Fibroblast of villous mesenchyme (primary cell): ENCODE measurements around the gene PLXND1. TPM values are rescaled to one million over a fixed set of nuclear protein-coding genes. Genes with fewer than 3 reads are reported as not detected.
"Not testable (repeated sequence)": the region's sequence is repeated elsewhere in the genome, so short reads cannot be mapped to it uniquely, and the experiment has no call there.

Experiments
- DNase-seq: peaks from one replicate; pipeline ENCODE4 v3.0.0-alpha.2; 2010; ENCODE audit warnings: low read depth
- H3K4me3 ChIP-seq: 2 replicates; pipeline ENCODE4 v1.5.1; 2011; ENCODE audit warnings: low read depth, mild to moderate bottlenecking, low read length
- CTCF ChIP-seq: IDR thresholded peaks from 2 replicates; pipeline ENCODE4 v1.5.1; 2012; ENCODE audit warnings: low read depth, mild to moderate bottlenecking, low read length; ENCODE audit not compliant: insufficient read depth
- total RNA-seq: library from RNA; depleted of rRNA; stranded (reverse); fragments of >200 nt; gene quantifications from 2 replicates; pipeline ENCODE4 v1.2.3, GENCODE V29; 2012

PLXND1 gene
- total RNA-seq, 1 donor: 97.2 TPM

- DNase-seq: no peak
- no peak overlapping the region for H3K4me3 ChIP-seq
- no peak for TF ChIP-seq CTCF
These were observed 89.0 kb downstream of the PLXND1 start for GRCh38 chr3:129517516-129517915.

GRCh38 chr3:129515821-129516432 is 90.5 kb downstream of the PLXND1 start:
- not testable (repeated sequence) for DNase-seq, H3K4me3 ChIP-seq

- DNase-seq, H3K4me3 ChIP-seq: not testable (repeated sequence)
These were observed 91.2 kb downstream of the PLXND1 start for GRCh38 chr3:129515108-129515820.

- TF ChIP-seq CTCF: no peak
- no peak for DNase-seq
These were observed 91.9 kb downstream of the PLXND1 start for GRCh38 chr3:129514563-129514962.

DNA sequence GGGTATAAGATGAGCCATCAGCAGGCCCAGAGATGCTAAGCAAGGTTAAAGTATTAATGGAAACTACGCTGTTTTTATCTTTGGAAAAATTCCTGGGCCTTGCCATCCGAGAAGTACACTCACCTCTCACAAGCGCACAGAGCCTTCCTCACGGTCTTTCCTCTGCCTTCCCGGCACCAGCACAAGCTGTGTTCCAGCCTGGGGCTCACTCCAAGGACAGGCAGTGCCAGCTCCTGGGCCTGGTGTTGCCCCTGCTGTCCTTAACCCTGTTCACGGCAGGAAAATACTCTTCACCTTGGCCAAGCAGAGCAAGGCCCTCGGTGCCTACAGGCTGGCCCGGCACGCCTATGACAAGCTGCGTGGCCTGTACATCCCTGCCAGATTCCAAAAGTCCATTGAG is 92.4 kb downstream of the PLXND1 start:
- TF ChIP-seq CTCF: no peak
- no peak for DNase-seq
- no peak overlapping the region for H3K4me3 ChIP-seq

More at GRCh38 chr3:129514563-129514962, 91.9 kb downstream of the PLXND1 start:
- H3K4me3 ChIP-seq: no peak overlapping the region

GRCh38 chr3:129513705-129514104 is 92.8 kb downstream of the PLXND1 start:
- DNase-seq: no peak
- TF ChIP-seq CTCF: no peak
- no peak overlapping the region for H3K4me3 ChIP-seq

DNA sequence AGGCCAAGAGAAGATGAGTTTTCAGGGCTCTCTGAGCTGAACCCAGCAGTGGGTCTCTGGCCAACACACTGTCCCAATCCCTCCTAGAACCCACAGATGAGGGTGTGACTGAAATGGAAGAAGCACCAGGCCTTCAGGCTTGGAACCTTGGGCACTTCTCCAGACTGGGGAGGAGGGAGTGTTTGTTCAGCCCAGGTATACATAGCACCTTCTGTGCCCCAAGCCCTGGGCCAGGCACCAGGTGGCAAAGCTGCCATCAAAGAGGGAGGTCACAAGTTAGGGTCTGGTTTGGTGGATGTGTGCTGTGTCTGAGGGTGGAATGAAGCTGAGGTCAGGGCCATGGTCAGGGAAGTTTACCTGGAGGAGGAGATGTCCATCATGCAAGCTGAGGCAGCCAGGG is 93.9 kb downstream of the PLXND1 start:
- DNase-seq: no peak
- TF ChIP-seq CTCF: no peak
- no peak overlapping the region for H3K4me3 ChIP-seq

DNA sequence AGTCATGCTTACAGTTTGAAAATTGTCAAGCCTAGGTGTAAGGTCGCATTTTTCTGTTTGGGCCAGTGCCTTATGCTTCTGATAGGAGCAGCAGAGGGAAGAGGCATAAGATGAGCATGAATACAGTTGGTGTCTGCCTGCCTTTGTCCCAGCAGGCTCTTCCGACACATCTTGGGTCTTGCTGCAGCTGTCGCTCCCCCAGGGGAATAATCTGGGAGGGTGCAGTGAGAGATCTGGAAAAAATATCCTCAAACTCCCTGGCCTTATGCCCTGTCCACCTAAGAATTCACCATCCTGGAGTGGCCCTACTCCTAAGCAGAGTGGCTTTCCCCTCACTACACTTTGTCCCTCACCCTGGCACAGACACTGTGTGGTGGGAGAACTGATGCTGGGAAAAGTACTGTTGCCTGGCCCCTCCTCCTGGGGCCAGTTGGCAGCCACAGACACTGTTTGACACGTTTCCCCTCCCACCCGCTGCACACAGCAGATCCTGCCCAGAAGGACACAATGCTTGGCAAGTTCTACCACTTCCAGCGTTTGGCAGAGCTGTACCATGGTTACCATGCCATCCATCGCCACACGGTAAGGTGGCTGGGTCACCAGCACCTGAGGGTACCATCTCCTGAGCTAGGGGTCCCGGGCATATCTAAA is 99.2 kb downstream of the PLXND1 start:
- TF ChIP-seq CTCF: no peak
- no peak overlapping the region for H3K4me3 ChIP-seq
- DNase-seq: no peak
